K562 (cell line): ENCODE results near the gene GULP1. TPM values are rescaled to one million over a fixed set of nuclear protein-coding genes. Genes with fewer than 3 reads are reported as not detected.

Source experiments
- ATAC-seq: fragments of 200-7000 bp; cut with Tn5 transposase; 3 replicates; pipeline ENCODE4 v1.9.1; 2020; ENCODE audit warnings: moderate library complexity
- BruUV-seq: library from RNA; stranded (reverse); fragments of 400-500 nt; replicated peaks from 2 replicates; lab custom pipeline; 2021; lab: Mats Ljungman, UMichigan
- CTCF ChIA-PET: fragments of 300-600 bp; formaldehyde crosslinking; extraction: SDS; loops from one replicate; lab custom pipeline; 2021; ENCODE audit warnings: low intra/inter-chr PET ratio; lab: Yijun Ruan, JAX
- POLR2A ChIA-PET: fragments of 300-600, 350-650 bp; sonication (Branson Sonifier 250); formaldehyde crosslinking; extraction: SDS; loops from one replicate; lab custom pipeline; 2021; ENCODE audit warnings: antibody characterized with exemption, inconsistent platforms; lab: Yijun Ruan, JAX
- DNase-seq, 4 experiments: peaks; one replicate each; pipeline versions ENCODE4 v3.0.0 to v3.0.0-alpha.2; 2011 to 2018; ENCODE audit warnings: low spot score in 3 of 4, mixed read lengths in 3 of 4; ENCODE audit errors: extremely low read depth in 1 of 4
- FAIRE-seq: peaks from 2 replicates; lab custom pipeline; 2011; peaks lifted over from hg19 to GRCh38; lab: Jason Lieb, UNC
- H2AFZ ChIP-seq: 2 replicates; pipeline ENCODE4 v1.6.0; 2011; ENCODE audit warnings: low read depth, low read length, control low read depth, inconsistent platforms
- H3K27ac ChIP-seq: fragments of 200-600 bp; 3 replicates; pipeline ENCODE4 v1.8.0; 2011; ENCODE audit warnings: low read depth, mild to moderate bottlenecking, control low read depth, inconsistent platforms, low read length, moderate library complexity, mixed read lengths; ENCODE audit errors: extremely low read depth
- H3K27me3 ChIP-seq, 2 experiments: fragments of 300-600 bp in 1 of 2; 2 replicates in 1 of 2; 3 replicates in 1 of 2; pipeline versions ENCODE4 v1.6.0 to v1.8.0; 2011; ENCODE audit warnings: inconsistent platforms in 2 of 2, low read length in 2 of 2, mild to moderate bottlenecking in 1 of 2, mixed read lengths in 1 of 2, moderate library complexity in 1 of 2; ENCODE audit not compliant: control insufficient read depth in 2 of 2, insufficient read depth in 2 of 2
- H3K36me3 ChIP-seq: fragments of 300-600 bp; 3 replicates; pipeline ENCODE4 v1.8.0; 2011; ENCODE audit warnings: mild to moderate bottlenecking, low read length, inconsistent platforms; ENCODE audit not compliant: control insufficient read depth, insufficient read depth
- H3K4me1 ChIP-seq, 2 experiments: fragments of 200-600 bp in 1 of 2; replicated peaks in 1 of 2; 2 replicates in 1 of 2; 3 replicates in 1 of 2; pipeline versions ENCODE4 v1.5.1 to v1.8.0; 2011; ENCODE audit warnings: inconsistent platforms in 2 of 2, low read length in 2 of 2, mild to moderate bottlenecking in 1 of 2, mixed read lengths in 1 of 2, moderate library complexity in 1 of 2; ENCODE audit not compliant: control insufficient read depth in 2 of 2, insufficient read depth in 2 of 2
- H3K4me2 ChIP-seq: 2 replicates; pipeline ENCODE4 v1.6.1; 2011; ENCODE audit warnings: low read length, control low read depth, inconsistent platforms, mixed read lengths; ENCODE audit not compliant: insufficient read depth
- H3K4me3 ChIP-seq: fragments of 200-600 bp; sonication (generic), shearing (Covaris generic); 2 replicates; pipeline ENCODE4 v1.5.1; 2016; ENCODE audit warnings: control low read depth, inconsistent platforms
- H3K79me2 ChIP-seq: fragments of 200-600 bp; 3 replicates; pipeline ENCODE4 v1.8.0; 2011; ENCODE audit warnings: low read length, inconsistent platforms; ENCODE audit not compliant: control insufficient read depth, insufficient read depth
- H3K9ac ChIP-seq, 2 experiments: 2 replicates each; pipeline versions ENCODE4 v1.6.0 to v1.6.1; 2011; ENCODE audit warnings: low read depth in 2 of 2, low read length in 2 of 2, control low read depth in 1 of 2, inconsistent platforms in 1 of 2, mild to moderate bottlenecking in 1 of 2, mixed read lengths in 1 of 2; ENCODE audit not compliant: insufficient read depth in 1 of 2
- H3K9me1 ChIP-seq: one replicate; pipeline ENCODE4 v1.6.0; 2011; ENCODE audit warnings: inconsistent platforms, mild to moderate bottlenecking, low read length, moderate library complexity; ENCODE audit not compliant: control insufficient read depth, insufficient read depth
- H3K9me3 ChIP-seq: replicated peaks from 2 replicates; pipeline ENCODE4 v1.5.1; 2011; ENCODE audit warnings: low read depth, low read length, inconsistent platforms; ENCODE audit not compliant: control insufficient read depth, insufficient read depth
- H4K20me1 ChIP-seq: replicated peaks from 2 replicates; pipeline ENCODE4 v1.6.1; 2011; ENCODE audit warnings: low read length, inconsistent platforms, mixed read lengths; ENCODE audit not compliant: control insufficient read depth, insufficient read depth
- KAT8 ChIP-seq: fragments of 450-650 bp; IDR thresholded peaks from 2 replicates; pipeline ENCODE4 v1.6.1; 2016; ENCODE audit warnings: low read depth, mild to moderate bottlenecking
- MYNN ChIP-seq, 2 experiments: sonication (generic); formaldehyde crosslinking in 1 of 2; IDR thresholded peaks; 2 replicates each; pipeline versions ENCODE4 v1.5.0 to v1.6.1; 2016 to 2020; ENCODE audit warnings: antibody characterized with exemption in 1 of 2, missing genetic modification reagents in 1 of 2
- NUFIP1 ChIP-seq: fragments of 450-650 bp; IDR thresholded peaks from 2 replicates; pipeline ENCODE4 v1.6.1; 2018; ENCODE audit not compliant: partially characterized antibody
- THRB ChIP-seq: fragments of 450-650 bp; formaldehyde crosslinking; conservative IDR thresholded peaks from 2 replicates; pipeline ENCODE4 v1.4.0; 2022; ENCODE audit warnings: mild to moderate bottlenecking, missing genetic modification characterization
- ZNF12 ChIP-seq: sonication (generic); formaldehyde crosslinking; IDR thresholded peaks from 2 replicates; pipeline ENCODE4 v1.4.0; 2020; ENCODE audit warnings: mild to moderate bottlenecking, missing genetic modification reagents
- ZNF75A ChIP-seq: fragments of 450-650 bp; formaldehyde crosslinking; IDR thresholded peaks from 2 replicates; pipeline ENCODE4 v1.4.0; 2020; ENCODE audit warnings: mild to moderate bottlenecking
- WGBS: fragments of 100-300 bp; shearing (Covaris generic); methylation state at CpG from one replicate; pipeline ENCODE4 v1.1.6; 2016; ENCODE audit warnings: low coverage, mixed read lengths; ENCODE audit not compliant: insufficient coverage; ENCODE audit errors: missing lambda C conversion rate; 5-methylcytosine and 5-hydroxymethylcytosine counted together
- in situ Hi-C: fragments of 300-500 bp; cut with MboI; formaldehyde crosslinking; loops from 4 replicates; pipeline ENCODE4 v1.15.0; 2018; ENCODE audit warnings: inconsistent platforms, mixed read lengths
- intact Hi-C: fragments of 100-400 bp; cut with micrococcal nuclease; formaldehyde crosslinking; loops from 2 replicates; pipeline ENCODE4 v1.14.2; 2022
- polyA plus RNA-seq, 8 experiments: library from polyadenylated mRNA; depleted of rRNA in 4 of 8; stranded (reverse) in 5 of 8; unstranded in 3 of 8; fragments of >200 nt; fragmentation: Nextera tagmentation in 2 of 8; fragmentation: Illumina TruSeq in 1 of 8; extraction: Ambion mirVana in 2 of 8; extraction: Trizol in 1 of 8; gene quantifications; 2 replicates each; pipeline versions ENCODE4 v1.2.1 to v1.2.3, GENCODE V29; 2011 to 2014; ENCODE audit warnings: inconsistent platforms in 1 of 8, missing spikeins in 1 of 8
- total RNA-seq, 7 experiments: library from RNA; depleted of rRNA in 6 of 7; stranded (reverse); fragments of >200 nt in 6 of 7; fragmentation: Illumina TruSeq in 2 of 7; extraction: Trizol in 2 of 7; gene quantifications; 2 replicates each; pipeline versions ENCODE4 v1.2.1 to v1.2.3, GENCODE V29; 2011 to 2021; ENCODE audit warnings: low replicate concordance in 1 of 7

Gene GULP1
- total and polyA plus RNA-seq, 9 of the 15 experiments (the other 6 are each of a cell fraction or from before 2014, with no cell fraction given), result 8.5 to 25.3 (median 19.5) TPM

- 93% methylated on average over 1 of the region's 1 CpG for WGBS
- no peaks in the 10 kb centered on the region for H3K9me3 ChIP-seq
- no peaks in the 10 kb centered on the region for H3K27me3 ChIP-seq
- FAIRE-seq (no peak), ATAC-seq (no peak), DNase-seq (no peak)
- CTCF ChIA-PET, result no interaction called here
- no peaks in the 10 kb centered on the region; the same call in 2 of the 3 replicates for H3K79me2 ChIP-seq
- H3K4me1 ChIP-seq, result no peaks in the 10 kb centered on the region
- no peak overlapping the region for H3K9ac ChIP-seq
- TF ChIP-seq MYNN (IDR thresholded peaks at IDR 0.05) (0 out of 2 replicates have a peak, but pooled peaks have one; percentile 20), MYNN (CRISPR knock-in tag; IDR thresholded peaks at IDR 0.05) (no peak), KAT8 (no peak), NUFIP1 (no peak), THRB (CRISPR knock-in tag) (no peak), ZNF75A (CRISPR knock-in tag) (no peak), ZNF12 (CRISPR knock-in tag) (no peak)
- in situ Hi-C loops (no loop called here), intact Hi-C loops (no loop called here)
- H4K20me1 ChIP-seq, result no peaks in the 10 kb centered on the region
- H2AFZ ChIP-seq, result no peak overlapping the region
- no peak overlapping the region for H3K4me2 ChIP-seq
- POLR2A ChIA-PET, result no interaction called here
- H3K36me3 ChIP-seq, result no peaks in the 10 kb centered on the region
- H3K4me3 ChIP-seq, result no peak overlapping the region
- H3K9me1 ChIP-seq, result peaks cover 6% of the 10 kb centered on the region
- no TSS peak for BruUV-seq
- no peak overlapping the region for H3K27ac ChIP-seq
Observed at GRCh38 chr2:188466761-188467160, 175.1 kb downstream of the GULP1 start.
